HepG2 (cell line): ENCODE data around the gene SALL2. TPM values are rescaled to one million over a fixed set of nuclear protein-coding genes. Genes with fewer than 3 reads are reported as not detected.

Experiments used
- ADNP ChIP-seq: sonication (generic); formaldehyde crosslinking; IDR thresholded peaks from 2 replicates; pipeline ENCODE4 v1.4.0; 2020; ENCODE audit warnings: missing genetic modification reagents
- FOXJ3 ChIP-seq: sonication (generic); formaldehyde crosslinking; IDR thresholded peaks from 2 replicates; pipeline ENCODE4 v1.4.0; 2020; ENCODE audit warnings: missing genetic modification reagents, mild to moderate bottlenecking, borderline replicate concordance
- IKZF1 ChIP-seq: fragments of 450-650 bp; IDR thresholded peaks from 2 replicates; pipeline ENCODE4 v1.7.1; 2016
- KMT2B ChIP-seq: IDR thresholded peaks from 2 replicates; pipeline ENCODE4 v1.6.1; 2016; ENCODE audit warnings: missing genetic modification reagents, missing compliant biosample characterization
- NFE2L2 ChIP-seq: fragments of 150-350 bp; IDR thresholded peaks from 2 replicates; pipeline ENCODE4 v1.6.1; 2014; ENCODE audit warnings: low read length
- TCF12 ChIP-seq, 2 experiments: fragments of 450-650 bp in 1 of 2; sonication (generic) in 1 of 2; formaldehyde crosslinking in 1 of 2; IDR thresholded peaks; 2 replicates each; pipeline versions ENCODE4 v1.6.1 to v1.8.0; 2017 to 2022; ENCODE audit warnings: antibody characterized with exemption in 1 of 2, mild to moderate bottlenecking in 1 of 2, missing genetic modification reagents in 1 of 2, moderate library complexity in 1 of 2
- TOE1 ChIP-seq: sonication (generic); formaldehyde crosslinking; IDR thresholded peaks from 2 replicates; pipeline ENCODE4 v1.4.0; 2020; ENCODE audit warnings: mild to moderate bottlenecking, missing genetic modification reagents
- ZFP62 ChIP-seq: sonication (generic); formaldehyde crosslinking; IDR thresholded peaks from 2 replicates; pipeline ENCODE4 v1.4.0; 2020; ENCODE audit warnings: missing genetic modification reagents
- ZMYM3 ChIP-seq: sonication (generic); formaldehyde crosslinking; IDR thresholded peaks from 2 replicates; pipeline ENCODE4 v1.5.1; 2020; ENCODE audit warnings: mild to moderate bottlenecking, missing genetic modification reagents
- ZNF329 ChIP-seq: sonication (generic); formaldehyde crosslinking; IDR thresholded peaks from 2 replicates; pipeline ENCODE4 v1.9.0; 2021; ENCODE audit warnings: low read depth, mild to moderate bottlenecking, missing genetic modification reagents
- ZNF468 ChIP-seq: sonication (generic); formaldehyde crosslinking; IDR thresholded peaks from 2 replicates; pipeline ENCODE4 v1.8.0; 2022; ENCODE audit warnings: mild to moderate bottlenecking, moderate library complexity, missing genetic modification reagents
- ZNF737 ChIP-seq: sonication (generic); formaldehyde crosslinking; IDR thresholded peaks from 2 replicates; pipeline ENCODE4 v1.5.0; 2020; ENCODE audit warnings: missing genetic modification reagents, mild to moderate bottlenecking, borderline replicate concordance
- polyA plus RNA-seq, 8 experiments: library from polyadenylated mRNA; depleted of rRNA in 3 of 8; stranded (reverse) in 7 of 8; unstranded in 1 of 8; fragments of >200 nt; fragmentation: Illumina TruSeq in 4 of 8; extraction: Trizol in 4 of 8; gene quantifications; 2 replicates each; pipeline versions ENCODE4 v1.2.1 to v1.2.3, GENCODE V29; 2011 to 2016; ENCODE audit warnings: low read depth in 4 of 8, missing spikeins in 1 of 8, mixed read lengths in 1 of 8; ENCODE audit not compliant: insufficient read depth in 1 of 8
- total RNA-seq, 5 experiments: library from RNA; depleted of rRNA; stranded (reverse); fragments of >200 nt; fragmentation: Illumina TruSeq; extraction: Trizol; gene quantifications; 2 replicates each; pipeline ENCODE4 v1.2.3, GENCODE V29; 2016; ENCODE audit warnings: low read depth in 1 of 5
- TF ChIP-seq, protein P1 (sequence below): sonication (generic); formaldehyde crosslinking; conservative IDR thresholded peaks from 2 replicates; pipeline ENCODE4 v1.8.0; 2022; ENCODE audit warnings: missing genetic modification reagents
- TF ChIP-seq, protein P2 (sequence below): sonication (generic); formaldehyde crosslinking; IDR thresholded peaks from 2 replicates; pipeline ENCODE4 v1.4.0; 2020; ENCODE audit warnings: missing genetic modification reagents, borderline replicate concordance
- TF ChIP-seq, protein P3 (sequence below): sonication (generic); formaldehyde crosslinking; IDR thresholded peaks from one replicate; pipeline ENCODE4 v1.5.1; 2020; ENCODE audit warnings: mild to moderate bottlenecking, missing genetic modification reagents; ENCODE audit errors: not compliant biosample characterization

SALL2 gene
- total and polyA plus RNA-seq, 2 of the 13 experiments (the other 11 are each of a cell fraction or from before 2014, with no cell fraction given), result 4.9 to 5.8 TPM

DNA sequence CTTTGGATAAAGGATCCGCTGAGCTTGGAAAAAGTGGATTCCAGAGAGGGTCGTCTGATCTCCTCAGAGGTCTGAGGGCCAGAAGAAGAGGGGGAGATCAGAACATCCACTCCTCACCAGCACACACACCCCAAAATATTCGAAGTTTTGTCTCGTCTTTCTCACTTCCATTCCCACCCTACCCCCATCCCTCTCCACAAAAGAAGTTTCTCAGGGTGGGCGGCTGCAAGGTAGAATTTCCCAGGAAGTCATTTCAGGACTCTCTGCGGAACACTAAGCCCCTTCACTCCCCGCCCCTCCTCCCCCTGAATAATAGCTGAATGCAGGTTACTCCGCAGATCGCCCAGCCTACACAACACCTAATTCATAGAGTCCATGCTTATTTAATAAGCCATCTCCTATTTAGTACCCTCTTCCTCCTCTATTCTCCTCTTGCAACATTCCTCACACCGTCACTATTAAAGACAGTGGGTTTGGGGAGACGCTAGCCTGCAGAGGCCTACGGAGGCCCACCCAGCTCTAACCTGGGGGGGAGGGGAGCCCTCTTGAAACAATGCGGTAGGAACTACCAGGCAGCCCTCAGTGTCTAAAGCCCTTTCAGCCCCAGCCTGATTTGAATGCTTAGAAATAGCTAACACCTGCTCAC lies 649 bp upstream of the SALL2 start (continued):
- TF ChIP-seq, protein P1, sequence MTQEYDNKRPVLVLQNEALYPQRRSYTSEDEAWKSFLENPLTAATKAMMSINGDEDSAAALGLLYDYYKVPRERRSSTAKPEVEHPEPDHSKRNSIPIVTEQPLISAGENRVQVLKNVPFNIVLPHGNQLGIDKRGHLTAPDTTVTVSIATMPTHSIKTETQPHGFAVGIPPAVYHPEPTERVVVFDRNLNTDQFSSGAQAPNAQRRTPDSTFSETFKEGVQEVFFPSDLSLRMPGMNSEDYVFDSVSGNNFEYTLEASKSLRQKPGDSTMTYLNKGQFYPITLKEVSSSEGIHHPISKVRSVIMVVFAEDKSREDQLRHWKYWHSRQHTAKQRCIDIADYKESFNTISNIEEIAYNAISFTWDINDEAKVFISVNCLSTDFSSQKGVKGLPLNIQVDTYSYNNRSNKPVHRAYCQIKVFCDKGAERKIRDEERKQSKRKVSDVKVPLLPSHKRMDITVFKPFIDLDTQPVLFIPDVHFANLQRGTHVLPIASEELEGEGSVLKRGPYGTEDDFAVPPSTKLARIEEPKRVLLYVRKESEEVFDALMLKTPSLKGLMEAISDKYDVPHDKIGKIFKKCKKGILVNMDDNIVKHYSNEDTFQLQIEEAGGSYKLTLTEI, result no peak
- TF ChIP-seq ADNP (CRISPR knock-in tag) (no peak), TCF12 (IDR thresholded peaks at IDR 0.05) (no peak), TCF12 (CRISPR knock-in tag; IDR thresholded peaks at IDR 0.05) (no peak), IKZF1 (no peak), ZNF737 (CRISPR knock-in tag) (no peak), ZNF329 (CRISPR knock-in tag) (no peak), TOE1 (CRISPR knock-in tag) (no peak), ZNF468 (CRISPR knock-in tag) (no peak), NFE2L2 (no peak), KMT2B (CRISPR knock-in tag) (0 out of 2 replicates have a peak, but pooled peaks have one; percentile 38), ZMYM3 (CRISPR knock-in tag) (no peak), ZFP62 (CRISPR knock-in tag) (no peak), FOXJ3 (CRISPR knock-in tag) (no peak)
- TF ChIP-seq, protein P2, sequence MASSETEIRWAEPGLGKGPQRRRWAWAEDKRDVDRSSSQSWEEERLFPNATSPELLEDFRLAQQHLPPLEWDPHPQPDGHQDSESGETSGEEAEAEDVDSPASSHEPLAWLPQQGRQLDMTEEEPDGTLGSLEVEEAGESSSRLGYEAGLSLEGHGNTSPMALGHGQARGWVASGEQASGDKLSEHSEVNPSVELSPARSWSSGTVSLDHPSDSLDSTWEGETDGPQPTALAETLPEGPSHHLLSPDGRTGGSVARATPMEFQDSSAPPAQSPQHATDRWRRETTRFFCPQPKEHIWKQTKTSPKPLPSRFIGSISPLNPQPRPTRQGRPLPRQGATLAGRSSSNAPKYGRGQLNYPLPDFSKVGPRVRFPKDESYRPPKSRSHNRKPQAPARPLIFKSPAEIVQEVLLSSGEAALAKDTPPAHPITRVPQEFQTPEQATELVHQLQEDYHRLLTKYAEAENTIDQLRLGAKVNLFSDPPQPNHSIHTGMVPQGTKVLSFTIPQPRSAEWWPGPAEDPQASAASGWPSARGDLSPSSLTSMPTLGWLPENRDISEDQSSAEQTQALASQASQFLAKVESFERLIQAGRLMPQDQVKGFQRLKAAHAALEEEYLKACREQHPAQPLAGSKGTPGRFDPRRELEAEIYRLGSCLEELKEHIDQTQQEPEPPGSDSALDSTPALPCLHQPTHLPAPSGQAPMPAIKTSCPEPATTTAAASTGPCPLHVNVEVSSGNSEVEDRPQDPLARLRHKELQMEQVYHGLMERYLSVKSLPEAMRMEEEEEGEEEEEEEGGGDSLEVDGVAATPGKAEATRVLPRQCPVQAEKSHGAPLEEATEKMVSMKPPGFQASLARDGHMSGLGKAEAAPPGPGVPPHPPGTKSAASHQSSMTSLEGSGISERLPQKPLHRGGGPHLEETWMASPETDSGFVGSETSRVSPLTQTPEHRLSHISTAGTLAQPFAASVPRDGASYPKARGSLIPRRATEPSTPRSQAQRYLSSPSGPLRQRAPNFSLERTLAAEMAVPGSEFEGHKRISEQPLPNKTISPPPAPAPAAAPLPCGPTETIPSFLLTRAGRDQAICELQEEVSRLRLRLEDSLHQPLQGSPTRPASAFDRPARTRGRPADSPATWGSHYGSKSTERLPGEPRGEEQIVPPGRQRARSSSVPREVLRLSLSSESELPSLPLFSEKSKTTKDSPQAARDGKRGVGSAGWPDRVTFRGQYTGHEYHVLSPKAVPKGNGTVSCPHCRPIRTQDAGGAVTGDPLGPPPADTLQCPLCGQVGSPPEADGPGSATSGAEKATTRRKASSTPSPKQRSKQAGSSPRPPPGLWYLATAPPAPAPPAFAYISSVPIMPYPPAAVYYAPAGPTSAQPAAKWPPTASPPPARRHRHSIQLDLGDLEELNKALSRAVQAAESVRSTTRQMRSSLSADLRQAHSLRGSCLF (CRISPR knock-in tag), result no peak
- TF ChIP-seq, protein P3, sequence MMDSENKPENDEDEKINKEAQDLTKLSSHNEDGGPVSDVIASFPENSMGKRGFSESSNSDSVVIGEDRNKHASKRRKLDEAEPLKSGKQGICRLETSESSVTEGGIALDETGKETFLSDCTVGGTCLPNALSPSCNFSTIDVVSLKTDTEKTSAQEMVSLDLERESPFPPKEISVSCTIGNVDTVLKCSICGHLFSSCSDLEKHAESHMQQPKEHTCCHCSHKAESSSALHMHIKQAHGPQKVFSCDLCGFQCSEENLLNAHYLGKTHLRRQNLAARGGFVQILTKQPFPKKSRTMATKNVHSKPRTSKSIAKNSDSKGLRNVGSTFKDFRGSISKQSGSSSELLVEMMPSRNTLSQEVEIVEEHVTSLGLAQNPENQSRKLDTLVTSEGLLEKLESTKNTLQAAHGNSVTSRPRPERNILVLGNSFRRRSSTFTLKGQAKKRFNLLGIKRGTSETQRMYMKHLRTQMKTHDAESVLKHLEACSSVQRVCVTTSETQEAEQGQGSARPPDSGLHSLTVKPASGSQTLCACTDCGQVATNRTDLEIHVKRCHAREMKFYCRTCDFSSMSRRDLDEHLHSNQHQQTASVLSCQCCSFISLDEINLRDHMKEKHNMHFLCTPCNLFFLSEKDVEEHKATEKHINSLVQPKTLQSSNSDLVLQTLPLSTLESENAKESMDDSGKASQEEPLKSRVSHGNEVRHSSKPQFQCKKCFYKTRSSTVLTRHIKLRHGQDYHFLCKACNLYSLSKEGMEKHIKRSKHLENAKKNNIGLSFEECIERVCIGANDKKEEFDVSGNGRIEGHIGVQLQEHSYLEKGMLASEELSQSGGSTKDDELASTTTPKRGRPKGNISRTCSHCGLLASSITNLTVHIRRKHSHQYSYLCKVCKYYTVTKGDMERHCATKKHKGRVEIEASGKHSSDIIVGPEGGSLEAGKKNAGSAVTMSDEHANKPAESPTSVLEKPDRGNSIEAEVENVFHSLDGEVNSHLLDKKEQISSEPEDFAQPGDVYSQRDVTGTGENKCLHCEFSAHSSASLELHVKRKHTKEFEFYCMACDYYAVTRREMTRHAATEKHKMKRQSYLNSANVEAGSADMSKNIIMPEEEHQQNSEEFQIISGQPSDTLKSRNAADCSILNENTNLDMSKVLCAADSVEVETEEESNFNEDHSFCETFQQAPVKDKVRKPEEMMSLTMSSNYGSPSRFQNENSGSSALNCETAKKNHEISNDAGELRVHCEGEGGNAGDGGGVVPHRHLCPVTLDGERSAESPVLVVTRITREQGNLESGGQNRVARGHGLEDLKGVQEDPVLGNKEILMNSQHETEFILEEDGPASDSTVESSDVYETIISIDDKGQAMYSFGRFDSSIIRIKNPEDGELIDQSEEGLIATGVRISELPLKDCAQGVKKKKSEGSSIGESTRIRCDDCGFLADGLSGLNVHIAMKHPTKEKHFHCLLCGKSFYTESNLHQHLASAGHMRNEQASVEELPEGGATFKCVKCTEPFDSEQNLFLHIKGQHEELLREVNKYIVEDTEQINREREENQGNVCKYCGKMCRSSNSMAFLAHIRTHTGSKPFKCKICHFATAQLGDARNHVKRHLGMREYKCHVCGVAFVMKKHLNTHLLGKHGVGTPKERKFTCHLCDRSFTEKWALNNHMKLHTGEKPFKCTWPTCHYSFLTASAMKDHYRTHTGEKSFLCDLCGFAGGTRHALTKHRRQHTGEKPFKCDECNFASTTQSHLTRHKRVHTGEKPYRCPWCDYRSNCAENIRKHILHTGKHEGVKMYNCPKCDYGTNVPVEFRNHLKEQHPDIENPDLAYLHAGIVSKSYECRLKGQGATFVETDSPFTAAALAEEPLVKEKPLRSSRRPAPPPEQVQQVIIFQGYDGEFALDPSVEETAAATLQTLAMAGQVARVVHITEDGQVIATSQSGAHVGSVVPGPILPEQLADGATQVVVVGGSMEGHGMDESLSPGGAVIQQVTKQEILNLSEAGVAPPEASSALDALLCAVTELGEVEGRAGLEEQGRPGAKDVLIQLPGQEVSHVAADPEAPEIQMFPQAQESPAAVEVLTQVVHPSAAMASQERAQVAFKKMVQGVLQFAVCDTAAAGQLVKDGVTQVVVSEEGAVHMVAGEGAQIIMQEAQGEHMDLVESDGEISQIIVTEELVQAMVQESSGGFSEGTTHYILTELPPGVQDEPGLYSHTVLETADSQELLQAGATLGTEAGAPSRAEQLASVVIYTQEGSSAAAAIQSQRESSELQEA (CRISPR knock-in tag), result no peak
